ENCODE measurements around the gene ATP5ME. TPM values are rescaled to one million over a fixed set of nuclear protein-coding genes. Genes with fewer than 3 reads are reported as not detected.

ATP5ME gene
- total RNA-seq, 1 experiment from 2014 or later: 330 TPM

DNA sequence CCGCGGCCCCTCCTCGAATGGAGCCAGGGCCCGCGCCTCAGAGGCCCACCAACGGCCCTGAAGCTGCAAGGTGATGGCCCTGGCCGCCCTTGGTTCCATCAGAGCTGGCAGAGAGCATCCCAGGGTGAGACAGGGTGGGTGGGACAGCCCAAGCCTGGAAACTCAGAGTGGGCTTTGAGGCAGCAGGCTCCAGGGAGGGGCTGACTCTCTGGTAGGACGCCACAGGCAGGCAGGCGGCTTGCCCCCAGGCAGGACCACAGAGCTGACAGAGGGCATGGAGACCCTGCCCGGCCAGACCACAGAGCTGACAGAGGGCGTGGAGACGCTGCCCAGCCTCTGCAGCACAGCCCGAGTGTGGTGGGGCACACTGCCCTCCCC, 5.0 kb upstream of the ATP5ME start:
- no peak overlapping the region for H3K4me3 ChIP-seq (replicated peaks in 1 of 2; ENCODE audit: low read depth in 1 of 2, low read length in 2 of 2)
- ATAC-seq: no peak
- no peaks in the 10 kb centered on the region for H3K27me3 ChIP-seq (ENCODE audit: insufficient read depth, low read length)
- no peak for TF ChIP-seq SIN3A (IDR thresholded peaks at IDR 0.05; ENCODE audit: low read depth)
- TF ChIP-seq, protein P1, sequence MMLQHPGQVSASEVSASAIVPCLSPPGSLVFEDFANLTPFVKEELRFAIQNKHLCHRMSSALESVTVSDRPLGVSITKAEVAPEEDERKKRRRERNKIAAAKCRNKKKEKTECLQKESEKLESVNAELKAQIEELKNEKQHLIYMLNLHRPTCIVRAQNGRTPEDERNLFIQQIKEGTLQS (IDR thresholded peaks at IDR 0.05): no peak
- no peak for TF ChIP-seq POLR2A (IDR thresholded peaks at IDR 0.05; ENCODE audit: borderline replicate concordance, extremely low read depth, insufficient read depth, insufficient read length)
- no peak overlapping the region for H2AFZ ChIP-seq (ENCODE audit: low read depth, low read length, poor library complexity, severe bottlenecking)
- no peaks in the 10 kb centered on the region for H3K9me2 ChIP-seq (ENCODE audit: insufficient read depth)
- H3K36me3 ChIP-seq (ENCODE audit: control insufficient read depth in 1 of 2, insufficient read depth in 2 of 2, low read length in 2 of 2): no peaks in the 10 kb centered on the region
- no peak overlapping the region for H3K4me2 ChIP-seq (ENCODE audit: low read length)
- H3K4me1 ChIP-seq (ENCODE audit: control insufficient read depth in 1 of 2, insufficient read depth in 2 of 2, low read length in 2 of 2): peaks cover 23 to 57% of the 10 kb centered on the region in 2 experiments
- H3K9ac ChIP-seq (ENCODE audit: low read length): no peak overlapping the region
- intact Hi-C loops (cut with micrococcal nuclease): loop anchor here (10.0 kb wide), 1 partner anchor 204 kb away; no protein-coding TSS in a partner anchor
- no peak for DNase-seq (ENCODE audit: low read depth, low spot score)
- H4K20me1 ChIP-seq (ENCODE audit: insufficient read depth): no peaks in the 10 kb centered on the region
- ChIA-PET RAD21 (ENCODE audit: low non-redundant PET in 1 of 2, low total read pairs in 2 of 2, uncharacterized antibody in 2 of 2, unreplicated experiment in 2 of 2) (no interaction called here), POLR2A (no interaction called here), CTCF (no interaction called here)
- H3K79me2 ChIP-seq (ENCODE audit: insufficient read depth, low read length): peaks cover 7% of the 10 kb centered on the region; the same call in 1 of the 2 replicates
- BruUV-seq (replicated peaks): no TSS peak
- no peak overlapping the region for H3K27ac ChIP-seq (ENCODE audit: low read depth, low read length)
- H3K9me3 ChIP-seq (ENCODE audit: control insufficient read depth in 1 of 2, insufficient read depth in 1 of 2, low read depth in 1 of 2, low read length in 2 of 2): no peaks in the 10 kb centered on the region

DNA sequence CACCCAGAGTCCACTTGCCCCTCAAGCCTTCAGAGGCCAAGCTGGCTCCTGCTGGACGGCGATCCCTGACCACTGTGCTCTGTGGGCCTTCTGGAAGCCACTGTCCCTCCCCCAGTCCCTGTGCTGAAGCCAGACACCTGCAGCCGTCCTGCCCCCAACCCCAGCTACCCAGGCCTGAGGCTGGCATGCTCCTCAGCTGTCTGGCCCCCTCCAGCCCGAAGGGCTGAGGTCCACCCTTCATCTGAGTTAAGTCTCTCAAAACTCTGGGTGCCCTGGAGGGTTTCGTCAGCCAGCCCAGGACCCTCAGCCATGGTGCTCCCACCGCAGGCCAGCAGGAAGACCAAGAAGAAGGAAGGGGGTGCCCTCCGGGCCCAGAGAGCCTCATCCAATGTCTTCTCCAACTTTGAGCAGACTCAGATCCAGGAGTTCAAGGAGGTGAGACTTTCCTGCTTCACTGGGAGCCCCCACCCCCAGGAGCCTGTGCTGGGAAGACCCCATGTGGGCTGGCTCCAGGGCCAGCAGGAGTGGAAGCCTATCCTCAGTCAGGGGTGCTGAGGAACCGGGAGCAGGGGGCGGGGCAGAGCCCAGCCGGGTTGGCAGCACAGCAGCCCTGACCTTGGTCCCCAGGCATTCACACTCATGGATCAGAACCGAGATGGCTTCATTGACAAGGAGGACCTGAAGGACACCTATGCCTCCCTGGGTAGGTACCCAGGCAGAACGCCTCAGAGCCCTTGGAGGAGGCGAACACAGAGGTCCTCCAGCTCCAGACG, 4.4 kb upstream of the ATP5ME start:
- Histone ChIP-seq H3K9ac (ENCODE audit: low read length) (peak overlapping the region; percentile 41), H3K4me1 (ENCODE audit: control insufficient read depth in 1 of 2, insufficient read depth in 2 of 2, low read length in 2 of 2) (peaks cover 23 to 52% of the 10 kb centered on the region in 2 experiments), H3K4me2 (ENCODE audit: low read length) (peak overlapping the region; percentile 60), H2AFZ (ENCODE audit: low read depth, low read length, poor library complexity, severe bottlenecking) (no peak overlapping the region), H3K79me2 (ENCODE audit: insufficient read depth, low read length) (peaks cover 10% of the 10 kb centered on the region), H3K27ac (ENCODE audit: low read depth, low read length) (peak overlapping the region; percentile 14; the same call in 1 of the 2 replicates), H3K9me2 (ENCODE audit: insufficient read depth) (no peaks in the 10 kb centered on the region), H3K36me3 (ENCODE audit: control insufficient read depth in 1 of 2, insufficient read depth in 2 of 2, low read length in 2 of 2) (no peaks in the 10 kb centered on the region), H4K20me1 (ENCODE audit: insufficient read depth) (no peaks in the 10 kb centered on the region), H3K9me3 (ENCODE audit: control insufficient read depth in 1 of 2, insufficient read depth in 1 of 2, low read depth in 1 of 2, low read length in 2 of 2) (no peaks in the 10 kb centered on the region), H3K27me3 (ENCODE audit: insufficient read depth, low read length) (no peaks in the 10 kb centered on the region), H3K4me3 (replicated peaks in 1 of 2; ENCODE audit: low read depth in 1 of 2, low read length in 2 of 2) (peak overlapping the region in 1 of 2 experiments; percentile 17; a peak in 1 of 4 replicates)
- ChIA-PET CTCF (interaction anchor here (1.0 kb wide), 1 partner anchor 9 kb away, joined by 5 read pairs; no protein-coding TSS in a partner anchor), POLR2A (no interaction called here), RAD21 (ENCODE audit: low non-redundant PET in 1 of 2, low total read pairs in 2 of 2, uncharacterized antibody in 2 of 2, unreplicated experiment in 2 of 2) (no interaction called here)
- no peak for ATAC-seq
- TF ChIP-seq TCF7L2 (IDR thresholded peaks at IDR 0.05; ENCODE audit: borderline replicate concordance, extremely low read depth, insufficient read depth, insufficient read length): no peak
- no peak for TF ChIP-seq EZH2phosphoT487 (IDR thresholded peaks at IDR 0.05; ENCODE audit: borderline replicate concordance)
- no peak for TF ChIP-seq JUND (IDR thresholded peaks at IDR 0.05)
- TF ChIP-seq POLR2A (IDR thresholded peaks at IDR 0.05; ENCODE audit: borderline replicate concordance, extremely low read depth, insufficient read depth, insufficient read length): no peak
- TF ChIP-seq CEBPB (IDR thresholded peaks at IDR 0.05; ENCODE audit: low read depth): no peak
- TF ChIP-seq, protein P1 (IDR thresholded peaks at IDR 0.05): no peak
- TF ChIP-seq FOSL1 (IDR thresholded peaks at IDR 0.05; ENCODE audit: low read depth): no peak
- TF ChIP-seq, protein P2, sequence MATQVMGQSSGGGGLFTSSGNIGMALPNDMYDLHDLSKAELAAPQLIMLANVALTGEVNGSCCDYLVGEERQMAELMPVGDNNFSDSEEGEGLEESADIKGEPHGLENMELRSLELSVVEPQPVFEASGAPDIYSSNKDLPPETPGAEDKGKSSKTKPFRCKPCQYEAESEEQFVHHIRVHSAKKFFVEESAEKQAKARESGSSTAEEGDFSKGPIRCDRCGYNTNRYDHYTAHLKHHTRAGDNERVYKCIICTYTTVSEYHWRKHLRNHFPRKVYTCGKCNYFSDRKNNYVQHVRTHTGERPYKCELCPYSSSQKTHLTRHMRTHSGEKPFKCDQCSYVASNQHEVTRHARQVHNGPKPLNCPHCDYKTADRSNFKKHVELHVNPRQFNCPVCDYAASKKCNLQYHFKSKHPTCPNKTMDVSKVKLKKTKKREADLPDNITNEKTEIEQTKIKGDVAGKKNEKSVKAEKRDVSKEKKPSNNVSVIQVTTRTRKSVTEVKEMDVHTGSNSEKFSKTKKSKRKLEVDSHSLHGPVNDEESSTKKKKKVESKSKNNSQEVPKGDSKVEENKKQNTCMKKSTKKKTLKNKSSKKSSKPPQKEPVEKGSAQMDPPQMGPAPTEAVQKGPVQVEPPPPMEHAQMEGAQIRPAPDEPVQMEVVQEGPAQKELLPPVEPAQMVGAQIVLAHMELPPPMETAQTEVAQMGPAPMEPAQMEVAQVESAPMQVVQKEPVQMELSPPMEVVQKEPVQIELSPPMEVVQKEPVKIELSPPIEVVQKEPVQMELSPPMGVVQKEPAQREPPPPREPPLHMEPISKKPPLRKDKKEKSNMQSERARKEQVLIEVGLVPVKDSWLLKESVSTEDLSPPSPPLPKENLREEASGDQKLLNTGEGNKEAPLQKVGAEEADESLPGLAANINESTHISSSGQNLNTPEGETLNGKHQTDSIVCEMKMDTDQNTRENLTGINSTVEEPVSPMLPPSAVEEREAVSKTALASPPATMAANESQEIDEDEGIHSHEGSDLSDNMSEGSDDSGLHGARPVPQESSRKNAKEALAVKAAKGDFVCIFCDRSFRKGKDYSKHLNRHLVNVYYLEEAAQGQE (IDR thresholded peaks at IDR 0.05; ENCODE audit: low read depth): no peak
- DNase-seq (ENCODE audit: low read depth, low spot score): no peak
- intact Hi-C loops (cut with micrococcal nuclease): loop anchor here (10.0 kb wide), 1 partner anchor 204 kb away; no protein-coding TSS in a partner anchor
- no TSS peak for BruUV-seq (replicated peaks)
